Mammary epithelial cell (primary cell): ENCODE data around the gene HNF4A.

ENCODE experiments used
- EZH2 ChIP-seq: IDR thresholded peaks from 2 replicates; pipeline ENCODE4 v1.6.1; 2012; ENCODE audit warnings: low read length, inconsistent platforms, borderline replicate concordance
- TF ChIP-seq, protein P1 (sequence below), 2 donors: IDR thresholded peaks in 1 of 2; conservative IDR thresholded peaks in 1 of 2; 2 replicates each; pipeline ENCODE4 v1.5.1; 2011 to 2012; ENCODE audit warnings: inconsistent platforms in 2 of 2, low read length in 2 of 2, mild to moderate bottlenecking in 2 of 2, control low read depth in 1 of 2, low read depth in 1 of 2; ENCODE audit not compliant: insufficient read depth in 1 of 2; ENCODE audit errors: extremely low read depth in 1 of 2

DNA sequence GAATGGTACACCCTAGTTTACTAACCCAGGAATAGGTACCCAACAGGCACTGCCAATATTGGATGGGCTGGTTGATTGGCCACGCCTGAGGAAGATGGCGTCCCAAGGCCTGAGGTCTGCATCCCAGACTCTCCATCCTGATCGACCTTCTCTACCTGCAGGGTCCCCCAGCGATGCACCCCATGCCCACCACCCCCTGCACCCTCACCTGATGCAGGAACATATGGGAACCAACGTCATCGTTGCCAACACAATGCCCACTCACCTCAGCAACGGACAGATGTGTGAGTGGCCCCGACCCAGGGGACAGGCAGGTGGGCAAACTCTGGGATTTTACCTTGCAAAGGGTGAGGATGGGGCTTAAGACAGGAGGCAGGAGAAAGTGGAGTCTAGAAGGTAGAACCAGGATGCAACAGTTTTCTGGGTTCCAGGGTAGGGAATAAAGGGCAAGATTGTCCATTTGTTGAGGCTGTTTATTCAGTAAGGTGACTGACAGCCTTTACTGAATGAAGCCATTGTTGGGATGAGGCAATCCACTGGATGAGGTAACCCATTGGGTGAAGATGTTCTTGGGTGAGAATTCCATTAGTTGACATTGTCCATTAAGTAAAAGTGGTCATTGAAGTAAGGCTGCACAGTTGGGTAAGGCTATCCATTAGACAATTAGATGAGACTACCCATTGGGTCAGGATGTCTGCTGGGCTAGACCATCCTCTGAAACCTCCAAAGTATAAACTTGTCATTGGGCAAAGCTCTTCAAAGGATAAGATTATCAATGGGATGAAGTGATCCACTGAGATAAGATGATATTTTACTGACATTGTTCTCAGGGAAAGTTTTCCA lies 72.9 kb downstream of the HNF4A start:
- TF ChIP-seq, protein P1, sequence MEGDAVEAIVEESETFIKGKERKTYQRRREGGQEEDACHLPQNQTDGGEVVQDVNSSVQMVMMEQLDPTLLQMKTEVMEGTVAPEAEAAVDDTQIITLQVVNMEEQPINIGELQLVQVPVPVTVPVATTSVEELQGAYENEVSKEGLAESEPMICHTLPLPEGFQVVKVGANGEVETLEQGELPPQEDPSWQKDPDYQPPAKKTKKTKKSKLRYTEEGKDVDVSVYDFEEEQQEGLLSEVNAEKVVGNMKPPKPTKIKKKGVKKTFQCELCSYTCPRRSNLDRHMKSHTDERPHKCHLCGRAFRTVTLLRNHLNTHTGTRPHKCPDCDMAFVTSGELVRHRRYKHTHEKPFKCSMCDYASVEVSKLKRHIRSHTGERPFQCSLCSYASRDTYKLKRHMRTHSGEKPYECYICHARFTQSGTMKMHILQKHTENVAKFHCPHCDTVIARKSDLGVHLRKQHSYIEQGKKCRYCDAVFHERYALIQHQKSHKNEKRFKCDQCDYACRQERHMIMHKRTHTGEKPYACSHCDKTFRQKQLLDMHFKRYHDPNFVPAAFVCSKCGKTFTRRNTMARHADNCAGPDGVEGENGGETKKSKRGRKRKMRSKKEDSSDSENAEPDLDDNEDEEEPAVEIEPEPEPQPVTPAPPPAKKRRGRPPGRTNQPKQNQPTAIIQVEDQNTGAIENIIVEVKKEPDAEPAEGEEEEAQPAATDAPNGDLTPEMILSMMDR (conservative IDR thresholded peaks at IDR 0.05 in 1 of 2, IDR thresholded peaks at IDR 0.05 in 1 of 2; ENCODE audit: extremely low read depth in 1 of 2, insufficient read depth in 1 of 2, low read depth in 1 of 2, low read length in 2 of 2), result no peak
- TF ChIP-seq EZH2, result no peak
